RWPE1 (cell line): ENCODE measurements around the gene TRIM71.

Experiments
- CTCF ChIA-PET: fragments of 350-600 bp; sonication (Branson Sonifier 250); formaldehyde crosslinking; extraction: SDS; loops from one replicate; lab custom pipeline; 2021; lab: Yijun Ruan, JAX
- POLR2A ChIA-PET: fragments of 400-600 bp; formaldehyde crosslinking; extraction: SDS; loops from one replicate; lab custom pipeline; 2020; ENCODE audit warnings: antibody characterized with exemption; ENCODE audit not compliant: low non-redundant PET; lab: Yijun Ruan, JAX
- DNase-seq: peaks from one replicate; pipeline ENCODE4 v3.0.0; 2012; ENCODE audit warnings: low spot score
- H3K27ac ChIP-seq: fragments of 450-650 bp; 2 replicates; pipeline ENCODE4 v1.5.1; 2017
- TF ChIP-seq, protein P1 (sequence below): fragments of 450-650 bp; conservative IDR thresholded peaks from 2 replicates; pipeline ENCODE4 v1.5.1; 2017; ENCODE audit warnings: low read depth, mild to moderate bottlenecking

TRIM71 gene

GRCh38 chr3:32882603-32883025 lies 64.8 kb downstream of the TRIM71 start:
- DNase-seq = no peak
- CTCF ChIA-PET = no interaction called here
- H3K27ac ChIP-seq = no peak overlapping the region
- POLR2A ChIA-PET = no interaction called here
- TF ChIP-seq, protein P1, sequence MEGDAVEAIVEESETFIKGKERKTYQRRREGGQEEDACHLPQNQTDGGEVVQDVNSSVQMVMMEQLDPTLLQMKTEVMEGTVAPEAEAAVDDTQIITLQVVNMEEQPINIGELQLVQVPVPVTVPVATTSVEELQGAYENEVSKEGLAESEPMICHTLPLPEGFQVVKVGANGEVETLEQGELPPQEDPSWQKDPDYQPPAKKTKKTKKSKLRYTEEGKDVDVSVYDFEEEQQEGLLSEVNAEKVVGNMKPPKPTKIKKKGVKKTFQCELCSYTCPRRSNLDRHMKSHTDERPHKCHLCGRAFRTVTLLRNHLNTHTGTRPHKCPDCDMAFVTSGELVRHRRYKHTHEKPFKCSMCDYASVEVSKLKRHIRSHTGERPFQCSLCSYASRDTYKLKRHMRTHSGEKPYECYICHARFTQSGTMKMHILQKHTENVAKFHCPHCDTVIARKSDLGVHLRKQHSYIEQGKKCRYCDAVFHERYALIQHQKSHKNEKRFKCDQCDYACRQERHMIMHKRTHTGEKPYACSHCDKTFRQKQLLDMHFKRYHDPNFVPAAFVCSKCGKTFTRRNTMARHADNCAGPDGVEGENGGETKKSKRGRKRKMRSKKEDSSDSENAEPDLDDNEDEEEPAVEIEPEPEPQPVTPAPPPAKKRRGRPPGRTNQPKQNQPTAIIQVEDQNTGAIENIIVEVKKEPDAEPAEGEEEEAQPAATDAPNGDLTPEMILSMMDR = no peak

DNA sequence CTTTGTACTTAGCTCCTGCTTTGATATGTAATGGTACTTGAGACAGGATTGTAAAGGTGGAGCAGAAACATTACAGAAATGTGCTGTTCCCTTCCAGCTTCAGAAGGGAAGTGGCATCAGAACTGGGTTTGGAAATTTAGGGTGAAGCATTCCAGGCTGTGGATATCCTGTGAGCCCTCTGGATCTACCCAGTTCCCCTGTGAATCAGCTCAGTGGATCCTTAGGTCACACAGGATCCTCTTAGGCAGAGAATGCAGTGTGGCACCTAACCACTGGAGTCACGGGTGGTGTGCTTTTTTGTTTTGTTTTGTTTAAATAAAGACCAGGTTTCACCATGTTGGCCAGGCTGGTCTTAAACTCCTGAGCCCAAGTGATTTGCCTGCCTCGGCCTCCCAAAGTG lies 66.0 kb downstream of the TRIM71 start:
- TF ChIP-seq, protein P1 = no peak
- POLR2A ChIA-PET = no interaction called here
- CTCF ChIA-PET = no interaction called here
- H3K27ac ChIP-seq = no peak overlapping the region
- no peak for DNase-seq

DNA sequence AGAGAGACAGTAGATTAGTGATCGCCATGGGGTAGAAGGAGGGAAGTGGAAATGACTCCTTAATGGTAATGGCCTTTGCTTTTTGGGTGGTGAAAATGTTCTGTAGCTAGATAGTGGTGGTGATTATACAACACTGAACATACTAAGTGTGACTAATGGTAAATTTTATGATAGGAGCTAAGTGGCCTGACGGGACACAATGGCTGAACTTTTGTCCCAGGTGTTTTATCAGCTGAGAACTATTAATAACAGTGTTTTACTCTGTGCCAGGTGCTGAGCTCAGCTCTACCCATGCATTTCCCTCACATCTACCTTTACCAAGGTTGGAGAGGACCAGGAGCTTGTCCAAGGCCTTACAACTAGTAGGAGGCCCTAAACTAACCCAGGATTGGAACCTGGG lies 66.8 kb downstream of the TRIM71 start:
- CTCF ChIA-PET = no interaction called here
- no peak for DNase-seq
- POLR2A ChIA-PET = no interaction called here
- TF ChIP-seq, protein P1 = no peak
- no peak overlapping the region for H3K27ac ChIP-seq

DNA sequence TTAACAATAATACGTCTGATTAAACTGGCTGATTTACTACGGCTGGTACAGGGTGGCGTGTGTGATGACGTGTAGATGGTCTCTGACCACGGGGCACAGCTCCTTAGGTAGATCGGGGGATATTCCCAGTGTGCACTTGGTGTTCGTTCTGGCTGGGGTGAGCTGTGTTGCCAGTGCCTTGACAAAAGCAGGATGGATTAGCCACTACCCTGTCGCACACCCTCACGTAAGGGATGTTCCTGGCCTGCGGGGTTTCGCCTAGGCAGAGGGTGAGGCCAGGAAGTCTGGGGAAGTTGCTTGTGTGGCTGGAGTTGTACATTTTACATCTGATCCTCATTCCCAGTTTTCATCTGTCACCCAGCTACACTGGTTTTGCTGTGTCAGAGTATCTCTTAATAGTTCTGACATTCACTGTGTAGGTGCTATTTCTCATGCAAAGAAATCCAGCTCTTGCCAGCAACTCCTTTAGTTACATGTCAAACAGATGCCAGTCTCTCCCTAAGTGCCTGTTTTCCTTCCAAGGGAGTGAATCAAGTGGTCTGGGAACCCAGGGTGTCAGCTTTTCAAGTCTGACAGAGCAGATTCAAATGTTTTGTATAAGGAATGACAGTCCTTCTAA lies 67.6 kb downstream of the TRIM71 start:
- no peak for DNase-seq
- H3K27ac ChIP-seq = no peak overlapping the region
- CTCF ChIA-PET = no interaction called here
- POLR2A ChIA-PET = no interaction called here
- TF ChIP-seq, protein P1 = no peak

GRCh38 chr3:32886296-32886695 lies 68.5 kb downstream of the TRIM71 start:
- DNase-seq = no peak
- ChIA-PET CTCF (no interaction called here), POLR2A (no interaction called here)
- no peak overlapping the region for H3K27ac ChIP-seq
- TF ChIP-seq, protein P1 = no peak

DNA sequence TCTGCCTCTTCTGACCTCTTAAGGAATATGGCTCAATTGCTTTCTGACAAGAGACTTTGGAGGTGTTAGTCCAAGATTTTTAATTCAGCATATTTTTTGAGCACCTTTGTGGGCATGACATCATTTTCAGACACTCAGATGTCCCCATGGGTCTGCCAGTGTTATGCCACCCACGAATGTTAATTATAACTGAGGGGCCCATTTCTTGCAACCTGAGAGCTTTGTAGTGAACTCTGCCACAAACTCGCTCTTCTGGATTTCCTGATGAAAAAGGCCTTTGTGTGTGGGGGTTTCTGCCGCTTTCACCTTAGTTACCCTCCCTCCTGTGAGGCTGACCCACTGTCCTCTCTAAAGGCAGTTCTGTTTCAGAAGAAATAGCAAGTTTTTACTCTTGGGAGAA lies 69.1 kb downstream of the TRIM71 start:
- no peak overlapping the region for H3K27ac ChIP-seq
- ChIA-PET CTCF (no interaction called here), POLR2A (no interaction called here)
- TF ChIP-seq, protein P1 = no peak
- no peak for DNase-seq

DNA sequence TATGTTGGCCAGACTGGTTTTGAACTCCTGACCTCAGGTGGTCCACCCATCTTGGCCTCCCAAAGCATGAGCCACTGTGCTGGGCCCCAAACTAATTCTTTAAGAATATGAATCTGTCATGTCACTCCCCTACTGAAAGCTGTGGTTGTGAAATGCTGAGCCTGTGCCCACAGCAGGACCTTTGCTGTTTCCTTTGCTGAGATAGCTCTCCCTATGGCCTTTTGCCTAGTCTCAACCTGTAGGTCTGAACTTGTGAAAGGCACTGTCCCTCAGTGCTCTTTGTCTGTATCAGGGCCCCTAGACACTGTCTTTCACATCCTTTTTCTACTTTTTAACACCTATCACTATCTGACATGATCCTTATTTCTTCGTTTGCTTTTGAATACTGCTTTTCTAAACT lies 70.9 kb downstream of the TRIM71 start:
- ChIA-PET CTCF (no interaction called here), POLR2A (no interaction called here)
- H3K27ac ChIP-seq = no peak overlapping the region
- DNase-seq = no peak
- TF ChIP-seq, protein P1 = no peak
